HepG2 (cell line): ENCODE data around the gene TMEM217. TPM values are rescaled to one million over a fixed set of nuclear protein-coding genes. Genes with fewer than 3 reads are reported as not detected.

ENCODE experiments used
- AHDC1 ChIP-seq: sonication (generic); formaldehyde crosslinking; IDR thresholded peaks from 2 replicates; pipeline ENCODE4 v1.5.1; 2020; ENCODE audit warnings: mild to moderate bottlenecking, missing genetic modification reagents, borderline replicate concordance
- GLI4 ChIP-seq: sonication (generic); formaldehyde crosslinking; IDR thresholded peaks from 2 replicates; pipeline ENCODE4 v1.5.1; 2020; ENCODE audit warnings: missing genetic modification reagents, mild to moderate bottlenecking, moderate library complexity, borderline replicate concordance
- IRF9 ChIP-seq: sonication (generic); formaldehyde crosslinking; IDR thresholded peaks from 2 replicates; pipeline ENCODE4 v1.8.0; 2022; ENCODE audit warnings: missing genetic modification reagents, mild to moderate bottlenecking, borderline replicate concordance
- NFKB2 ChIP-seq: sonication (generic); formaldehyde crosslinking; IDR thresholded peaks from 2 replicates; pipeline ENCODE4 v1.4.0; 2020; ENCODE audit warnings: missing genetic modification reagents, borderline replicate concordance
- POLR2AphosphoS5 ChIP-seq: IDR thresholded peaks from 2 replicates; pipeline ENCODE4 v1.6.1; 2012; ENCODE audit warnings: low read depth, low read length
- SIN3A ChIP-seq: IDR thresholded peaks from 2 replicates; pipeline ENCODE4 v1.6.1; 2011; ENCODE audit warnings: low read depth, mild to moderate bottlenecking, control low read depth, low read length, borderline replicate concordance
- SIN3B ChIP-seq: fragments of 150-350 bp; IDR thresholded peaks from 2 replicates; pipeline ENCODE4 v1.6.1; 2014; ENCODE audit warnings: low read length
- SNAPC2 ChIP-seq: sonication (generic); formaldehyde crosslinking; IDR thresholded peaks from 2 replicates; pipeline ENCODE4 v1.8.1; 2022; ENCODE audit warnings: mild to moderate bottlenecking, missing genetic modification reagents
- ZNF142 ChIP-seq: sonication (generic); formaldehyde crosslinking; IDR thresholded peaks from 2 replicates; pipeline ENCODE4 v1.4.0; 2020; ENCODE audit warnings: missing genetic modification reagents
- ZNF292 ChIP-seq: sonication (generic); formaldehyde crosslinking; IDR thresholded peaks from 2 replicates; pipeline ENCODE4 v1.8.1; 2022; ENCODE audit warnings: mild to moderate bottlenecking, low read depth, missing genetic modification reagents, borderline replicate concordance
- ZNF768 ChIP-seq: sonication (generic); formaldehyde crosslinking; IDR thresholded peaks from 2 replicates; pipeline ENCODE4 v1.4.0; 2020; ENCODE audit warnings: missing genetic modification reagents
- ZNF800 ChIP-seq: sonication (generic); formaldehyde crosslinking; IDR thresholded peaks from 2 replicates; pipeline ENCODE4 v1.4.0; 2020; ENCODE audit warnings: missing genetic modification reagents
- polyA plus RNA-seq, 8 experiments: library from polyadenylated mRNA; depleted of rRNA in 3 of 8; stranded (reverse) in 7 of 8; unstranded in 1 of 8; fragments of >200 nt; fragmentation: Illumina TruSeq in 4 of 8; extraction: Trizol in 4 of 8; gene quantifications; 2 replicates each; pipeline versions ENCODE4 v1.2.1 to v1.2.3, GENCODE V29; 2011 to 2016; ENCODE audit warnings: low read depth in 4 of 8, missing spikeins in 1 of 8, mixed read lengths in 1 of 8; ENCODE audit not compliant: insufficient read depth in 1 of 8
- total RNA-seq, 5 experiments: library from RNA; depleted of rRNA; stranded (reverse); fragments of >200 nt; fragmentation: Illumina TruSeq; extraction: Trizol; gene quantifications; 2 replicates each; pipeline ENCODE4 v1.2.3, GENCODE V29; 2016; ENCODE audit warnings: low read depth in 1 of 5

TMEM217 gene
- total and polyA plus RNA-seq, 2 of the 13 experiments (the other 11 are each of a cell fraction or from before 2014, with no cell fraction given) = 2.3 to 3.4 TPM

GRCh38 chr6:37175332-37176267, 82.3 kb downstream of the TMEM217 start (continued):
- TF ChIP-seq SNAPC2 (CRISPR knock-in tag) = 0 out of 2 replicates have a peak, but pooled peaks have one; percentile 15
- TF ChIP-seq SIN3B = no peak
- TF ChIP-seq ZNF800 (CRISPR knock-in tag) = no peak
- TF ChIP-seq ZNF768 (CRISPR knock-in tag) = no peak
- 0 out of 2 replicates have a peak, but pooled peaks have one; percentile 20 for TF ChIP-seq AHDC1 (CRISPR knock-in tag)
- TF ChIP-seq ZNF292 (CRISPR knock-in tag) = 0 out of 2 replicates have a peak, but pooled peaks have one; percentile 10
- TF ChIP-seq NFKB2 = no peak
- no peak for TF ChIP-seq GLI4 (CRISPR knock-in tag)
- TF ChIP-seq IRF9 (CRISPR knock-in tag) = no peak
- TF ChIP-seq ZNF142 (CRISPR knock-in tag) = no peak
- peak; percentile 63 for TF ChIP-seq POLR2AphosphoS5
- 0 out of 2 replicates have a peak, but pooled peaks have one; percentile 22 for TF ChIP-seq SIN3A
